Activated T-cell treated with anti-CD3 and anti-CD28 coated beads, Interleukin-2, amount 50 U/mL, for 72 hours (primary cell): Measurements from ENCODE around the gene SHLD2. TPM values are rescaled to one million over a fixed set of nuclear protein-coding genes. Genes with fewer than 3 reads are reported as not detected.
"Not testable (repeated sequence)": the region's sequence is repeated elsewhere in the genome, so short reads cannot be mapped to it uniquely, and the experiment has no call there.

Experiments used
- ATAC-seq, 2 donors: fragments of 150-1000 bp; cut with Tn5 transposase; replicated peaks in 1 of 2; 2 replicates each; pipeline ENCODE4 v1.10.0; 2021; ENCODE audit warnings: moderate library complexity in 2 of 2, mild to moderate bottlenecking in 1 of 2
- DNase-seq, 2 donors: peaks; one replicate each; pipeline ENCODE4 v3.0.0; 2021 to 2022; ENCODE audit warnings: mixed read lengths in 1 of 2
- H3K27ac Mint-ChIP-seq: one replicate; pipeline ENCODE4 v1.8.0; 2022; ENCODE audit warnings: mild to moderate bottlenecking, moderate library complexity, mixed read lengths
- H3K27me3 Mint-ChIP-seq: one replicate; pipeline ENCODE4 v1.8.0; 2022; ENCODE audit warnings: low read depth, mixed read lengths
- H3K36me3 Mint-ChIP-seq, 2 donors: one replicate each; pipeline ENCODE4 v1.8.0; 2022; ENCODE audit warnings: mixed read lengths in 2 of 2, mild to moderate bottlenecking in 1 of 2; ENCODE audit not compliant: insufficient read depth in 2 of 2
- H3K4me1 Mint-ChIP-seq: one replicate; pipeline ENCODE4 v1.8.0; 2022; ENCODE audit warnings: low read depth, mixed read lengths
- H3K4me3 Mint-ChIP-seq, 2 donors: one replicate each; pipeline ENCODE4 v1.8.0; 2022; ENCODE audit warnings: mild to moderate bottlenecking in 2 of 2, mixed read lengths in 2 of 2, moderate library complexity in 2 of 2
- H3K9me3 Mint-ChIP-seq, 2 donors: one replicate each; pipeline ENCODE4 v1.8.0; 2022; ENCODE audit warnings: mixed read lengths in 2 of 2
- total RNA-seq, 2 donors: library from RNA; stranded (reverse); gene quantifications; one replicate each; pipeline ENCODE4 v1.2.3, GENCODE V29; 2022

SHLD2 gene
- total RNA-seq, 2 donors from 2014 or later = 28.7 to 33.3 TPM

- H3K4me3 Mint-ChIP-seq = no peak overlapping the region
- ATAC-seq (no peak), DNase-seq (no peak)
- H3K27ac Mint-ChIP-seq = no peak overlapping the region
- peaks cover 7 to 21% of the 10 kb centered on the region in 2 donors for H3K36me3 Mint-ChIP-seq
- no peaks in the 10 kb centered on the region for H3K9me3 Mint-ChIP-seq
- H3K4me1 Mint-ChIP-seq = peaks cover 5% of the 10 kb centered on the region
- no peaks in the 10 kb centered on the region for H3K27me3 Mint-ChIP-seq
Measured at GRCh38 chr10:87072449-87072848, 22.6 kb upstream of the SHLD2 start.

DNA sequence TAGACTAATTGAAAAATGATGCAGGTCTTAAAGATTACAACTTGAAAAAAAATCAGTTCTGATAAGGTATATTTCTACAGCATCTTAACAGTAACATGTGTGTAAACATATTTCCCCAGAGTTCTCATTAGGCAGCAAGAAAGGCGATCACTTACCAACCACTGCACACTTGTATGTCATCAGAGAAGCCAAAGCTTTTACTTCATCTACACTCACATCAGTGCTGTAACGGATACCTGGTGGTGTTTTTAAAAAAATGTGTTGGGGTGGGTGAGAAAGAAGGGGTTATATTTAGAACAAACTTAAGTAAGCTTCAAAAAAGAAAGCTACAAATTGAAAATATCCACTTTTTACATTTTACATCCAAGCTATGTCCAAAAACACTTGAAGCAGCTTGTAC lies 18.6 kb upstream of the SHLD2 start:
- peaks cover 4 to 19% of the 10 kb centered on the region in 2 donors for H3K36me3 Mint-ChIP-seq
- DNase-seq, H3K9me3 Mint-ChIP-seq, H3K27me3 Mint-ChIP-seq, ATAC-seq, H3K4me3 Mint-ChIP-seq: not testable (repeated sequence)
- peak overlapping the region; percentile 33 for H3K27ac Mint-ChIP-seq
- peaks cover 15% of the 10 kb centered on the region for H3K4me1 Mint-ChIP-seq

DNA sequence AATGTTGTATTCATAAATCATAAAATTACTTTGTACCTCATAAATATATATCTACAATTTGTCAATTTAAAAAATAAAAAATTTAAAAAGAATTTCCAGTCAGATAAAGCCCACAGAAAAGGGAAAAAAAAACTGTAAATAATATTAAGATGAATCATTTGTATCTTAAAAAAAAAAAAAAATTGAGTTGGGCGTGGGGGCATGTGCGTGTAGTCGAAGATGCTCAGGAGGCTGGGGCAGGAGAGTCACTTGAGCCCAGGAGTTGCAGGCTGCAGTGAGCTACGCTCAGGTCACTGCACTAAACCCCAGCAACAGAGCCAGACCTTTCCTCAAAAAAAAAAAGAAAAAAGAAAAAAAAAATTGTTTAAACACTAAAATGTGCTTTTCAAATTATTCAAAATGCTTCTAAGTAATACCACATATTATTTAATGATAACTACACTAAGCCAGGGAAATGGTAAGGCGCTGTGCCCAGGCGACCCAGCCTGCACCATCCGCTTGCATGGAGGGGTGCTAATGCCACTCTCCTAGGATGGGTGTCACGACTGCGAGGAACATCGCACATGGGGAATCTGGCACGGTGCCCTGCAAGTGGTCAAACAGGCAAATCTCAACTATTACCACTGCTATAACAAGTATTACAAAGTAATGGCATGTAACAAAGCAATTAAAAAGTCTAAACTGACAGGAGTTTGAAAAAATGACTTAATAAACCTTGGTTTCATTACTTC lies 15.7 kb upstream of the SHLD2 start:
- DNase-seq (no peak), ATAC-seq (no peak)
- H3K4me3 Mint-ChIP-seq = no peak overlapping the region
- no peaks in the 10 kb centered on the region for H3K27me3 Mint-ChIP-seq
- no peaks in the 10 kb centered on the region for H3K9me3 Mint-ChIP-seq
- H3K27ac Mint-ChIP-seq = no peak overlapping the region
- H3K36me3 Mint-ChIP-seq = peaks cover 5 to 14% of the 10 kb centered on the region in 2 donors
- peaks cover 41% of the 10 kb centered on the region for H3K4me1 Mint-ChIP-seq

DNA sequence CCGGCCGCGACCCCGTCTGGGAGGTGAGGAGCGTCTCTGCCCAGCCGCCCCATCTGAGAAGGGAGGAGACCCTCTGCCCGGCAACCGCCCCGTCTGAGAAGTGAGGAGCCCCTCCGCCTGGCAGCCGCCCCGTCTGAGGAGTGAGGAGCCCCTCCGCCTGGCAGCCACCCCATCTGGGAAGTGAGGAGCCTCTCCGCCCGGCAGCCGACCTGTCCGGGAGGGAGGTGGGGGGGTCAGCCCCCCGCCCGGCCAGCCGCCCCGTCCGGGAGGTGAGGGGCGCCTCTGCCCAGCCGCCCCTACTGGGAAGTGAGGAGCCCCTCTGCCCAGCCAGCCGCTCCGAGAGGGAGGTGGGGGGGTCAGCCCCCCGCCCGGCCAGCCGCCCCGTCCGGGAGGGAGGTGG lies 14.4 kb upstream of the SHLD2 start:
- not testable (repeated sequence) for H3K4me3 Mint-ChIP-seq, H3K27ac Mint-ChIP-seq, H3K9me3 Mint-ChIP-seq, H3K27me3 Mint-ChIP-seq, DNase-seq, ATAC-seq
- H3K4me1 Mint-ChIP-seq = peaks cover 54% of the 10 kb centered on the region
- peaks cover 8 to 14% of the 10 kb centered on the region in 2 donors for H3K36me3 Mint-ChIP-seq

- not testable (repeated sequence) for H3K9me3 Mint-ChIP-seq, DNase-seq, H3K27me3 Mint-ChIP-seq, ATAC-seq, H3K4me3 Mint-ChIP-seq, H3K27ac Mint-ChIP-seq
- peaks cover 9 to 12% of the 10 kb centered on the region in 2 donors for H3K36me3 Mint-ChIP-seq
- peaks cover 63% of the 10 kb centered on the region for H3K4me1 Mint-ChIP-seq
Measured at GRCh38 chr10:87081574-87081973, 13.4 kb upstream of the SHLD2 start.

- H3K9me3 Mint-ChIP-seq, DNase-seq, ATAC-seq, H3K27me3 Mint-ChIP-seq: not testable (repeated sequence)
- peak overlapping the region; percentile 96 for H3K27ac Mint-ChIP-seq
- H3K4me3 Mint-ChIP-seq = peak overlapping the region; percentile 61 to 81
- H3K4me1 Mint-ChIP-seq = peaks cover 65% of the 10 kb centered on the region
- peaks cover 9 to 12% of the 10 kb centered on the region in 2 donors for H3K36me3 Mint-ChIP-seq
Measured at GRCh38 chr10:87082219-87082618, 12.8 kb upstream of the SHLD2 start.

GRCh38 chr10:87083576-87084290 lies 11.3 kb upstream of the SHLD2 start:
- Mint-ChIP-seq H3K36me3 (peaks cover 12 to 20% of the 10 kb centered on the region in 2 donors), H3K27ac (peak overlapping the region; percentile 96), H3K4me3 (peak overlapping the region; percentile 61 to 87), H3K4me1 (peaks cover 67% of the 10 kb centered on the region)
- H3K27me3 Mint-ChIP-seq, H3K9me3 Mint-ChIP-seq: not testable (repeated sequence)
- DNase-seq (peak in 1 of 2 donors; percentile 13), ATAC-seq (peak; percentile 70 to 79)

DNA sequence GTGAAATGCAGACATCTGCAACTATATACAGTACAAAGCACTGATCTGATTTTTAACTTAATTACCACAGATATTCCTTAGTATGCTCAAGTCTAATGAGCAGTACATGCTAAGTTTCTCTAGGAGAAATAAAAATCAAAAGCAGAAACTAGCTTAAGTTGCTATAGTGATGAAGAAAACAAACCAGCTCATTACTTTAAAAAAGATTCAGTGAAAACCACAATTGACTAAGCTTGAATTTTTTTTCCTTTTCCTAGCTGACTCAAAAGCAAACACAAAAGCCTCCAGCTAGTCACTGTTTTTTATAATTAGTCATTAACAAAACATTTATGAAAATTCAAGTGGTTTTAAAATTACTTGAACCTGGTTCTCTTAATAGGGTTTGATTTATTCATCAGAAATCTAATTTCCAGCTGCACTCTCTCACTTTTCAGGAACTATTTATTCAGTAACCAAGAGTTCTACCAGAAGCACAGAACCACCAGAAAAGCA lies 10.7 kb upstream of the SHLD2 start:
- not testable (repeated sequence) for DNase-seq, H3K27me3 Mint-ChIP-seq, H3K9me3 Mint-ChIP-seq
- peak; percentile 84 to 89 for ATAC-seq
- H3K4me3 Mint-ChIP-seq = peak overlapping the region; percentile 61 to 87
- H3K4me1 Mint-ChIP-seq = peaks cover 73% of the 10 kb centered on the region
- peak overlapping the region; percentile 96 for H3K27ac Mint-ChIP-seq
- H3K36me3 Mint-ChIP-seq = peaks cover 12 to 20% of the 10 kb centered on the region in 2 donors

GRCh38 chr10:87085537-87085936 lies 9.5 kb upstream of the SHLD2 start:
- DNase-seq (no peak), ATAC-seq (no peak)
- Mint-ChIP-seq H3K27ac (no peak overlapping the region), H3K36me3 (peaks cover 12 to 16% of the 10 kb centered on the region in 2 donors), H3K9me3 (no peaks in the 10 kb centered on the region), H3K27me3 (no peaks in the 10 kb centered on the region), H3K4me3 (peak overlapping the region in 1 of 2 donors; percentile 7), H3K4me1 (peaks cover 84% of the 10 kb centered on the region)

DNA sequence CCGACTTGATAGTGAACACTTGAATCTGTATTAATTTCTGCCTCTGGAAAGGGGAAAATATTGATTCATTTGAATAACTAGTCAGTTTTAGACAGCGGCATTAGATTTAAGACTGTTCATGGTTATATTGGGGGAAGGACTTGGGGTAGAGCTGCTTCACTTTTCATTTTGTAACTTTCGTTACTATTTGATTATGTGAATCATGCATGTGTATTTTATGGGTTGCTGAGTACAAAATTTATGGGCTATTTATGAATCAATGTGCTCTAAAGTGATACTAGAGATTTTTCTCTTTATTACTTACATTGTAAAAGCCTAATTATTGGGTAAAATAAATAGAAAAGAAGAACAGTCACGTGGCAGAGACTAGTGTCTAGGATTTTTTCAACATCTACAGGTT lies 5.3 kb upstream of the SHLD2 start:
- no peak for DNase-seq
- ATAC-seq = no peak
- H3K27me3 Mint-ChIP-seq = no peaks in the 10 kb centered on the region
- no peaks in the 10 kb centered on the region for H3K9me3 Mint-ChIP-seq
- peaks cover 78% of the 10 kb centered on the region for H3K4me1 Mint-ChIP-seq
- H3K4me3 Mint-ChIP-seq = peak overlapping the region in 1 of 2 donors; percentile 19
- H3K36me3 Mint-ChIP-seq = peaks cover 15 to 21% of the 10 kb centered on the region in 2 donors
- H3K27ac Mint-ChIP-seq = peak overlapping the region; percentile 20

- no peaks in the 10 kb centered on the region for H3K27me3 Mint-ChIP-seq
- H3K36me3 Mint-ChIP-seq = peaks cover 13 to 21% of the 10 kb centered on the region in 2 donors
- ATAC-seq (no peak), DNase-seq (no peak)
- no peak overlapping the region for H3K27ac Mint-ChIP-seq
- H3K4me1 Mint-ChIP-seq = peaks cover 68% of the 10 kb centered on the region
- no peaks in the 10 kb centered on the region for H3K9me3 Mint-ChIP-seq
- peak overlapping the region in 1 of 2 donors; percentile 90 for H3K4me3 Mint-ChIP-seq
Measured at GRCh38 chr10:87090779-87091178, 4.2 kb upstream of the SHLD2 start.

- Mint-ChIP-seq H3K36me3 (peaks cover 12 to 22% of the 10 kb centered on the region in 2 donors), H3K4me1 (peaks cover 60% of the 10 kb centered on the region)
- DNase-seq = no peak
Measured at GRCh38 chr10:87092376-87092860, 2.6 kb upstream of the SHLD2 start.

More at GRCh38 chr10:87092376-87092860, 2.6 kb upstream of the SHLD2 start:
- peak overlapping the region; percentile 98 for H3K27ac Mint-ChIP-seq
- no peaks in the 10 kb centered on the region for H3K9me3 Mint-ChIP-seq
- ATAC-seq = no peak
- no peaks in the 10 kb centered on the region for H3K27me3 Mint-ChIP-seq
- H3K4me3 Mint-ChIP-seq = peak overlapping the region; percentile 90 to 95
